ENCODE data around the gene PPP1R16B.
A peak's percentile ranks its signal among the peaks of the same experiment; 100 is the strongest.

PPP1R16B gene

DNA sequence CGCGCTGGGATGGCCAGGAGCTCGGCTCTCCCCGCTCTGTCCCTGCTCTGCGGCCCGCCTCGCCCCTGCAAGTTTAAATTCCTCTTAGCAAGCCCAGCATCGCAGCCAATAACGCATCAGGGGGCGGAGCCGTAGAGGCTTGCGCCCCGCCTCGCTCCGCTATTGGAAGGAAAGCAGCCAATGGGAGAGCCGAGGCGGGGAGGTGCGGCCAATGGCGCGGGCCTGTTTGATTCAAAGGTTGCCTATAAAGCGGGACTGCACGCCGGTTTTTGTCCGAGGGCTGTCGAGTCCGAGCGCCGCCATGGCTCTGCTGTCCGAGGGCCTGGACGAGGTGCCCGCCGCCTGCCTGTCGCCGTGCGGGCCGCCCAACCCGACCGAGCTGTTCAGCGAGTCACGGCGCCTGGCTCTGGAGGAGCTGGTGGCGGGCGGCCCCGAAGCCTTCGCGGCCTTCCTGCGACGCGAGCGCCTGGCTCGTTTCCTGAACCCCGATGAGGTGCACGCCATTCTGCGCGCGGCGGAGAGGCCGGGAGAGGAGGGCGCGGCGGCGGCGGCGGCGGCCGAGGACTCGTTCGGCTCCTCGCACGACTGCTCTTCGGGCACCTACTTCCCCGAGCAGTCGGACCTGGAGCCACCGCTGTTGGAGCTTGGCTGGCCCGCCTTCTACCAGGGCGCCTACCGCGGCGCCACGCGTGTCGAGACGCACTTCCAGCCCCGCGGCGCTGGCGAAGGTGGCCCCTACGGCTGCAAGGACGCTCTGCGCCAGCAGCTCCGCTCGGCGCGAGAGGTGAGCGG, 120.8 kb downstream of the PPP1R16B start, which contains the start of gene FAM83D (continued):
- TF ChIP-seq, protein P1, sequence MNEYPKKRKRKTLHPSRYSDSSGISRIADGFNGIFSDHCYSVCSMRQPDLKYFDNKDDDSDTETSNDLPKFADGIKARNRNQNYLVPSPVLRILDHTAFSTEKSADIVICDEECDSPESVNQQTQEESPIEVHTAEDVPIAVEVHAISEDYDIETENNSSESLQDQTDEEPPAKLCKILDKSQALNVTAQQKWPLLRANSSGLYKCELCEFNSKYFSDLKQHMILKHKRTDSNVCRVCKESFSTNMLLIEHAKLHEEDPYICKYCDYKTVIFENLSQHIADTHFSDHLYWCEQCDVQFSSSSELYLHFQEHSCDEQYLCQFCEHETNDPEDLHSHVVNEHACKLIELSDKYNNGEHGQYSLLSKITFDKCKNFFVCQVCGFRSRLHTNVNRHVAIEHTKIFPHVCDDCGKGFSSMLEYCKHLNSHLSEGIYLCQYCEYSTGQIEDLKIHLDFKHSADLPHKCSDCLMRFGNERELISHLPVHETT (tag by site-specific recombination; IDR thresholded peaks at IDR 0.05): peak; percentile 84
- TF ChIP-seq KLF9 (tag by site-specific recombination; IDR thresholded peaks at IDR 0.05; ENCODE audit: low read depth): peak; percentile 22; the same call in 1 of the 2 replicates
- peak; percentile 99 for TF ChIP-seq KLF10 (tag by site-specific recombination; IDR thresholded peaks at IDR 0.05)

DNA sequence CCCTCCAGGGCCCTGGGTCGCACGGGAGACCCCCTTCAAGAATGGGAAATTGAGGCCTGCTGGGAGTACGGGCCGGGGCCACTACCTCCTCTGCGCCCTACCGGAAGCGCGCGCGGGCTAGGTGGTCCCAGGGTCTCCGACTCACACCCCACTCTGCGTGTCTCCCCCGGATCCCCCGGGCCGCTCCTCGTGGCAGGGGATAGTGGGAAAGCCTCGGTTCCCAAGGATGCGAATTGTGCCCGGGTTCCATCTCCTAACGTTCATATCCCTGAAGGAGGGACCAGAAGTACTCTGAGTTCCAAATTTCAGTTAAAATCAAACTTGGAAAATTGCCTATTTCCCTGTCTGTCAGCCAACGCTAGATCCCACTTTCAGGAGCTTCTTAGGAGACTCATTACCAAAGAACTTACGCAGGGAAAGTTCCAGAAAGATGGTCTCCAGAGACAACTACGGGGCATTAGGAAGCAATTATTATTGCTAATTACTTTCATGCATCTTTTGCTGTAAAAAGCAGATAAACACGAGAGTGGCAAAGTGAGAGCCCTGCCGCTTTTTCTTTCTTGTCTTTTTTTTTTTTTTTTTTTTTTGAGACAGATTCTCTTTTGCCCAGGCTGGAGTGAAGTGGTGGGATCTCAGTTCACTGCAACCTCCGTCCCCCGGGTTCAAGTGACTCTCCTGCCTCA, 121.6 kb downstream of the PPP1R16B start:
- Histone ChIP-seq H3K36me3 (ENCODE audit: control insufficient read depth in 2 of 2, insufficient read depth in 1 of 2, low read length in 2 of 2) (peaks cover 0 to 28% of the 10 kb centered on the region in 2 experiments; a peak in 2 of 3 replicates), H3K4me1 (ENCODE audit: control insufficient read depth, insufficient read depth, low read length) (peaks cover 4% of the 10 kb centered on the region; the same call in 1 of the 2 replicates), H3K9me3 (ENCODE audit: control insufficient read depth, insufficient read depth, low read depth, low read length) (no peaks in the 10 kb centered on the region), H3K4me3 (ENCODE audit: low read depth, low read length) (peak overlapping the region; percentile 86), H3K27ac (ENCODE audit: extremely low read depth, low read depth, low read length) (peak overlapping the region; percentile 66; the same call in 1 of the 2 replicates)
- CTCF ChIA-PET: interaction anchor here (0.7 to 8.6 kb wide), 9 partner anchors 9 to 1217 kb away, joined by 3 to 75 read pairs (median 5); partner anchors contain the start of gene DHX35
- POLR2A ChIA-PET: interaction anchor here (0.7 to 3.8 kb wide), 5 partner anchors 20 to 143 kb away, joined by 3 to 37 read pairs (median 10); partner anchors contain the start of gene DHX35
- TF ChIP-seq ZNF121 (tag by site-specific recombination; IDR thresholded peaks at IDR 0.05) (no peak), ZNF529 (tag by site-specific recombination; IDR thresholded peaks at IDR 0.05; ENCODE audit: insufficient replicate concordance) (no peak), ZNF707 (tag by site-specific recombination; IDR thresholded peaks at IDR 0.05) (no peak), ZNF561 (tag by site-specific recombination; IDR thresholded peaks at IDR 0.05; ENCODE audit: borderline replicate concordance) (no peak), SP7 (tag by site-specific recombination; IDR thresholded peaks at IDR 0.05) (no peak), KLF8 (tag by site-specific recombination; IDR thresholded peaks at IDR 0.05) (no peak), ZNF792 (tag by site-specific recombination; IDR thresholded peaks at IDR 0.05) (no peak), ZNF747 (tag by site-specific recombination; IDR thresholded peaks at IDR 0.05) (no peak), ZBTB20 (tag by site-specific recombination; IDR thresholded peaks at IDR 0.05) (no peak), ZNF202 (tag by site-specific recombination; IDR thresholded peaks at IDR 0.05; ENCODE audit: borderline replicate concordance) (no peak), GLIS1 (tag by site-specific recombination; IDR thresholded peaks at IDR 0.05) (0 out of 2 replicates have a peak, but pooled peaks have one; percentile 9), PRDM1 (tag by site-specific recombination; IDR thresholded peaks at IDR 0.05) (peak; percentile 58), GLIS2 (tag by site-specific recombination; IDR thresholded peaks at IDR 0.05) (peak; percentile 50), WT1 (tag by site-specific recombination; IDR thresholded peaks at IDR 0.05) (no peak), EGR2 (tag by site-specific recombination; IDR thresholded peaks at IDR 0.05; ENCODE audit: low read depth) (no peak), ZNF544 (tag by site-specific recombination; IDR thresholded peaks at IDR 0.05) (no peak), ZSCAN23 (tag by site-specific recombination; IDR thresholded peaks at IDR 0.05) (no peak), SP2 (tag by site-specific recombination; IDR thresholded peaks at IDR 0.05) (no peak)
- TF ChIP-seq, protein P2, sequence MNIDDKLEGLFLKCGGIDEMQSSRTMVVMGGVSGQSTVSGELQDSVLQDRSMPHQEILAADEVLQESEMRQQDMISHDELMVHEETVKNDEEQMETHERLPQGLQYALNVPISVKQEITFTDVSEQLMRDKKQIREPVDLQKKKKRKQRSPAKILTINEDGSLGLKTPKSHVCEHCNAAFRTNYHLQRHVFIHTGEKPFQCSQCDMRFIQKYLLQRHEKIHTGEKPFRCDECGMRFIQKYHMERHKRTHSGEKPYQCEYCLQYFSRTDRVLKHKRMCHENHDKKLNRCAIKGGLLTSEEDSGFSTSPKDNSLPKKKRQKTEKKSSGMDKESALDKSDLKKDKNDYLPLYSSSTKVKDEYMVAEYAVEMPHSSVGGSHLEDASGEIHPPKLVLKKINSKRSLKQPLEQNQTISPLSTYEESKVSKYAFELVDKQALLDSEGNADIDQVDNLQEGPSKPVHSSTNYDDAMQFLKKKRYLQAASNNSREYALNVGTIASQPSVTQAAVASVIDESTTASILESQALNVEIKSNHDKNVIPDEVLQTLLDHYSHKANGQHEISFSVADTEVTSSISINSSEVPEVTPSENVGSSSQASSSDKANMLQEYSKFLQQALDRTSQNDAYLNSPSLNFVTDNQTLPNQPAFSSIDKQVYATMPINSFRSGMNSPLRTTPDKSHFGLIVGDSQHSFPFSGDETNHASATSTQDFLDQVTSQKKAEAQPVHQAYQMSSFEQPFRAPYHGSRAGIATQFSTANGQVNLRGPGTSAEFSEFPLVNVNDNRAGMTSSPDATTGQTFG (tag by site-specific recombination; IDR thresholded peaks at IDR 0.05; ENCODE audit: borderline replicate concordance): no peak
- TF ChIP-seq, protein P3, sequence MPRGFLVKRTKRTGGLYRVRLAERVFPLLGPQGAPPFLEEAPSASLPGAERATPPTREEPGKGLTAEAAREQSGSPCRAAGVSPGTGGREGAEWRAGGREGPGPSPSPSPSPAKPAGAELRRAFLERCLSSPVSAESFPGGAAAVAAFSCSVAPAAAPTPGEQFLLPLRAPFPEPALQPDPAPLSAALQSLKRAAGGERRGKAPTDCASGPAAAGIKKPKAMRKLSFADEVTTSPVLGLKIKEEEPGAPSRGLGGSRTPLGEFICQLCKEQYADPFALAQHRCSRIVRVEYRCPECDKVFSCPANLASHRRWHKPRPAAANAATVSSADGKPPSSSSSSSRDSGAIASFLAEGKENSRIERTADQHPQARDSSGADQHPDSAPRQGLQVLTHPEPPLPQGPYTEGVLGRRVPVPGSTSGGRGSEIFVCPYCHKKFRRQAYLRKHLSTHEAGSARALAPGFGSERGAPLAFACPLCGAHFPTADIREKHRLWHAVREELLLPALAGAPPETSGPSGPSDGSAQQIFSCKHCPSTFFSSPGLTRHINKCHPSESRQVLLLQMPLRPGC (tag by site-specific recombination; IDR thresholded peaks at IDR 0.05): no peak
- TF ChIP-seq, protein P4, sequence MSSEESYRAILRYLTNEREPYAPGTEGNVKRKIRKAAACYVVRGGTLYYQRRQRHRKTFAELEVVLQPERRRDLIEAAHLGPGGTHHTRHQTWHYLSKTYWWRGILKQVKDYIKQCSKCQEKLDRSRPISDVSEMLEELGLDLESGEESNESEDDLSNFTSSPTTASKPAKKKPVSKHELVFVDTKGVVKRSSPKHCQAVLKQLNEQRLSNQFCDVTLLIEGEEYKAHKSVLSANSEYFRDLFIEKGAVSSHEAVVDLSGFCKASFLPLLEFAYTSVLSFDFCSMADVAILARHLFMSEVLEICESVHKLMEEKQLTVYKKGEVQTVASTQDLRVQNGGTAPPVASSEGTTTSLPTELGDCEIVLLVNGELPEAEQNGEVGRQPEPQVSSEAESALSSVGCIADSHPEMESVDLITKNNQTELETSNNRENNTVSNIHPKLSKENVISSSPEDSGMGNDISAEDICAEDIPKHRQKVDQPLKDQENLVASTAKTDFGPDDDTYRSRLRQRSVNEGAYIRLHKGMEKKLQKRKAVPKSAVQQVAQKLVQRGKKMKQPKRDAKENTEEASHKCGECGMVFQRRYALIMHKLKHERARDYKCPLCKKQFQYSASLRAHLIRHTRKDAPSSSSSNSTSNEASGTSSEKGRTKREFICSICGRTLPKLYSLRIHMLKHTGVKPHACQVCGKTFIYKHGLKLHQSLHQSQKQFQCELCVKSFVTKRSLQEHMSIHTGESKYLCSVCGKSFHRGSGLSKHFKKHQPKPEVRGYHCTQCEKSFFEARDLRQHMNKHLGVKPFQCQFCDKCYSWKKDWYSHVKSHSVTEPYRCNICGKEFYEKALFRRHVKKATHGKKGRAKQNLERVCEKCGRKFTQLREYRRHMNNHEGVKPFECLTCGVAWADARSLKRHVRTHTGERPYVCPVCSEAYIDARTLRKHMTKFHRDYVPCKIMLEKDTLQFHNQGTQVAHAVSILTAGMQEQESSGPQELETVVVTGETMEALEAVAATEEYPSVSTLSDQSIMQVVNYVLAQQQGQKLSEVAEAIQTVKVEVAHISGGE (tag by site-specific recombination; conservative IDR thresholded peaks at IDR 0.05; ENCODE audit: low read depth): 0 out of 2 replicates have a peak, but pooled peaks have one; percentile 15
